Endothelial cell (in vitro differentiated cells): ENCODE measurements around the gene ISG15. TPM values are rescaled to one million over a fixed set of nuclear protein-coding genes. Genes with fewer than 3 reads are reported as not detected.

Experiments used
- DNase-seq: peaks from one replicate; pipeline ENCODE4 v3.0.0; 2021; ENCODE audit warnings: low spot score
- H3K27ac Mint-ChIP-seq: one replicate; pipeline ENCODE4 v1.8.0; 2021; ENCODE audit warnings: mixed read lengths, inconsistent platforms; ENCODE audit not compliant: unreplicated experiment
- H3K27me3 Mint-ChIP-seq: one replicate; pipeline ENCODE4 v1.8.0; 2021; ENCODE audit warnings: mild to moderate bottlenecking, moderate library complexity, mixed read lengths, inconsistent platforms; ENCODE audit not compliant: unreplicated experiment
- H3K36me3 Mint-ChIP-seq: one replicate; pipeline ENCODE4 v1.8.0; 2021; ENCODE audit warnings: mild to moderate bottlenecking, low read depth, mixed read lengths, inconsistent platforms; ENCODE audit not compliant: unreplicated experiment
- H3K4me1 Mint-ChIP-seq: one replicate; pipeline ENCODE4 v1.8.0; 2021; ENCODE audit warnings: mild to moderate bottlenecking, mixed read lengths, inconsistent platforms; ENCODE audit not compliant: unreplicated experiment
- H3K4me3 Mint-ChIP-seq: one replicate; pipeline ENCODE4 v1.8.0; 2021; ENCODE audit warnings: mild to moderate bottlenecking, mixed read lengths, inconsistent platforms; ENCODE audit not compliant: unreplicated experiment
- H3K9me3 Mint-ChIP-seq: one replicate; pipeline ENCODE4 v1.8.0; 2021; ENCODE audit warnings: mixed read lengths, inconsistent platforms; ENCODE audit not compliant: unreplicated experiment
- total RNA-seq: library from RNA; stranded (reverse); fragmentation: NEBNext Ultra II Directional; extraction: Animal tissue kit (Norgen Biotek cat#: 25700); gene quantifications from one replicate; pipeline ENCODE4 v1.2.1, GENCODE V29; 2021; ENCODE audit not compliant: unreplicated experiment
- TF ChIP-seq, protein P1 (sequence below): fragments of 200-600 bp; sonication (generic); IDR thresholded peaks from one replicate; pipeline ENCODE4 v1.5.0; 2021; ENCODE audit warnings: antibody characterized with exemption; ENCODE audit not compliant: unreplicated experiment

ISG15 gene
- total RNA-seq, 1 donor from 2014 or later, result 33.3 TPM

- DNase-seq, result no peak
- no peak overlapping the region for H3K27ac Mint-ChIP-seq
- H3K4me1 Mint-ChIP-seq, result peaks cover 2% of the 10 kb centered on the region
- H3K27me3 Mint-ChIP-seq, result peaks cover 6% of the 10 kb centered on the region
- TF ChIP-seq, protein P1, sequence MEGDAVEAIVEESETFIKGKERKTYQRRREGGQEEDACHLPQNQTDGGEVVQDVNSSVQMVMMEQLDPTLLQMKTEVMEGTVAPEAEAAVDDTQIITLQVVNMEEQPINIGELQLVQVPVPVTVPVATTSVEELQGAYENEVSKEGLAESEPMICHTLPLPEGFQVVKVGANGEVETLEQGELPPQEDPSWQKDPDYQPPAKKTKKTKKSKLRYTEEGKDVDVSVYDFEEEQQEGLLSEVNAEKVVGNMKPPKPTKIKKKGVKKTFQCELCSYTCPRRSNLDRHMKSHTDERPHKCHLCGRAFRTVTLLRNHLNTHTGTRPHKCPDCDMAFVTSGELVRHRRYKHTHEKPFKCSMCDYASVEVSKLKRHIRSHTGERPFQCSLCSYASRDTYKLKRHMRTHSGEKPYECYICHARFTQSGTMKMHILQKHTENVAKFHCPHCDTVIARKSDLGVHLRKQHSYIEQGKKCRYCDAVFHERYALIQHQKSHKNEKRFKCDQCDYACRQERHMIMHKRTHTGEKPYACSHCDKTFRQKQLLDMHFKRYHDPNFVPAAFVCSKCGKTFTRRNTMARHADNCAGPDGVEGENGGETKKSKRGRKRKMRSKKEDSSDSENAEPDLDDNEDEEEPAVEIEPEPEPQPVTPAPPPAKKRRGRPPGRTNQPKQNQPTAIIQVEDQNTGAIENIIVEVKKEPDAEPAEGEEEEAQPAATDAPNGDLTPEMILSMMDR, result no peak
- no peaks in the 10 kb centered on the region for H3K9me3 Mint-ChIP-seq
- H3K36me3 Mint-ChIP-seq, result no peaks in the 10 kb centered on the region
- H3K4me3 Mint-ChIP-seq, result no peak overlapping the region
Observed at GRCh38 chr1:1062348-1063163, 49.3 kb downstream of the ISG15 start.

- H3K4me3 Mint-ChIP-seq, result no peak overlapping the region
- no peaks in the 10 kb centered on the region for H3K36me3 Mint-ChIP-seq
- TF ChIP-seq, protein P1, result no peak
- H3K4me1 Mint-ChIP-seq, result no peaks in the 10 kb centered on the region
- no peak overlapping the region for H3K27ac Mint-ChIP-seq
- DNase-seq, result no peak
- H3K9me3 Mint-ChIP-seq, result no peaks in the 10 kb centered on the region
- peaks cover 10% of the 10 kb centered on the region for H3K27me3 Mint-ChIP-seq
Observed at GRCh38 chr1:1063261-1063944, 50.1 kb downstream of the ISG15 start.

Other genes with a start within 250 kb of the ISG15 start
- not detected for gene SAMD11, start 89.6 kb upstream of the ISG15 start, total RNA-seq
- gene NOC2L, start 54.2 kb upstream of the ISG15 start, total RNA-seq, result 56.5 TPM
- gene KLHL17, start 52.9 kb upstream of the ISG15 start, total RNA-seq, result 18.7 TPM
- gene PLEKHN1, start 47.0 kb upstream of the ISG15 start, total RNA-seq, result not detected
- gene PERM1, start 31.4 kb upstream of the ISG15 start, total RNA-seq, result not detected
- 144 TPM for gene HES4, start 13.4 kb upstream of the ISG15 start, total RNA-seq
- gene AGRN, start 6.6 kb downstream of the ISG15 start, total RNA-seq, result 374 TPM
- gene RNF223, start 60.8 kb downstream of the ISG15 start, total RNA-seq, result not detected
- gene C1orf159, start 102.6 kb downstream of the ISG15 start, total RNA-seq, result 16.6 TPM
- gene TTLL10, start 160.4 kb downstream of the ISG15 start, total RNA-seq, result not detected
- gene TNFRSF18, start 193.1 kb downstream of the ISG15 start, total RNA-seq, result not detected
- gene TNFRSF4, start 200.7 kb downstream of the ISG15 start, total RNA-seq, result 0.80 TPM
- gene SDF4, start 218.5 kb downstream of the ISG15 start, total RNA-seq, result 130 TPM
- gene B3GALT6, start 218.7 kb downstream of the ISG15 start, total RNA-seq, result 43.2 TPM
- gene C1QTNF12, start 233.2 kb downstream of the ISG15 start, total RNA-seq, result 0.69 TPM